ENCODE data around the gene SMIM7.

DNA sequence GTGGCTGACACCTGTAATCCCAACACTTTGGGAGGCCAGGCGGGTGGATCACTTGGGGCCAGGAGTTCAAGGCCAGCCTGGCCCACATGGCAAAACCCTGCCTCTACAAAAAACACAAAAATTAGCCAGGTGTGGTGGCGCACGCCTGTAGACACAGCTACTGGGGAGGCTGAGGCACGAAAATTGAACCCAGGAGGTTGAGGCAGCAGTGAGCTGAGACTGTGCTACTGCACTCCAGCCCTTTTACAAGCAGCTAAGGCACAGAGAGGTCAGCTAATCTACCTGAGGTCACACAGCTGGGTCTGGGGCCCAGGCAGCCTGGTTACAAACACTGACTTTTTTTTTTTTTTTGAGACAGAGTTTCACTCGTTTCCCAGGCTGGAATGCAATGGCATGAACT is 59.1 kb downstream of the SMIM7 start:
- TF ChIP-seq STAG1 (CRISPR knock-in tag; IDR thresholded peaks at IDR 0.05): no peak
- TF ChIP-seq, protein P1, sequence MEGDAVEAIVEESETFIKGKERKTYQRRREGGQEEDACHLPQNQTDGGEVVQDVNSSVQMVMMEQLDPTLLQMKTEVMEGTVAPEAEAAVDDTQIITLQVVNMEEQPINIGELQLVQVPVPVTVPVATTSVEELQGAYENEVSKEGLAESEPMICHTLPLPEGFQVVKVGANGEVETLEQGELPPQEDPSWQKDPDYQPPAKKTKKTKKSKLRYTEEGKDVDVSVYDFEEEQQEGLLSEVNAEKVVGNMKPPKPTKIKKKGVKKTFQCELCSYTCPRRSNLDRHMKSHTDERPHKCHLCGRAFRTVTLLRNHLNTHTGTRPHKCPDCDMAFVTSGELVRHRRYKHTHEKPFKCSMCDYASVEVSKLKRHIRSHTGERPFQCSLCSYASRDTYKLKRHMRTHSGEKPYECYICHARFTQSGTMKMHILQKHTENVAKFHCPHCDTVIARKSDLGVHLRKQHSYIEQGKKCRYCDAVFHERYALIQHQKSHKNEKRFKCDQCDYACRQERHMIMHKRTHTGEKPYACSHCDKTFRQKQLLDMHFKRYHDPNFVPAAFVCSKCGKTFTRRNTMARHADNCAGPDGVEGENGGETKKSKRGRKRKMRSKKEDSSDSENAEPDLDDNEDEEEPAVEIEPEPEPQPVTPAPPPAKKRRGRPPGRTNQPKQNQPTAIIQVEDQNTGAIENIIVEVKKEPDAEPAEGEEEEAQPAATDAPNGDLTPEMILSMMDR (CRISPR knock-in tag; IDR thresholded peaks at IDR 0.05): no peak
- no peak for TF ChIP-seq TEAD3 (CRISPR knock-in tag; optimal IDR thresholded peaks at IDR 0.05; ENCODE audit: borderline replicate concordance)
- TF ChIP-seq ZNF557 (CRISPR knock-in tag; IDR thresholded peaks at IDR 0.05): no peak
